OCI-LY1 (cell line): Measurements from ENCODE around the gene RAD51B.

Experiments
- EZH2 ChIP-seq: fragments of 200-600 bp; sonication (generic), shearing (Covaris generic); IDR thresholded peaks from 2 replicates; pipeline ENCODE4 v1.8.0; 2017; ENCODE audit warnings: borderline replicate concordance, mixed run types, mild to moderate bottlenecking, antibody characterized with exemption, low read length, moderate library complexity, mixed read lengths
- TF ChIP-seq, protein P1 (sequence below): fragments of 200-600 bp; sonication (generic), shearing (Covaris generic); IDR thresholded peaks from 2 replicates; pipeline ENCODE4 v1.5.1; 2017; ENCODE audit warnings: mild to moderate bottlenecking, antibody characterized with exemption, low read length, moderate library complexity, mixed read lengths

DNA sequence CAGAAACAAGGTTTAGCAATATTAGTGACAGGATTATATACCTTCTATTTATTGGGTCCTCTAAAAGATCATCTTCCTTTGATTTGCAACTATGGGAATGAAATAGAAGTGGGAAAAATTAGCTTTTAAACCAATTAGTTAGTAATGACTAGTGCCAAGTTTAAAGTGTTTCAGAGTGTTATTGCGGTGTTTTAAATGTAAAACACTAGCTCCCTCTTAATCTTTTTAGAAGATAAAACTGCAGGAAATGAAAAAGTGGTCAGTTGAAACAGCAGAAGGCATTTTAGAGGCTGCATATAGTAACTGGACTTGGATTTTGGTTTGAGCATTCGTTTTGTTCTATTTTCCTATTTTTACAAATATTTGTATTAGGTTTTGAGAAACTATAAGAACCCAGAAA is 286.2 kb downstream of the RAD51B start:
- TF ChIP-seq, protein P1, sequence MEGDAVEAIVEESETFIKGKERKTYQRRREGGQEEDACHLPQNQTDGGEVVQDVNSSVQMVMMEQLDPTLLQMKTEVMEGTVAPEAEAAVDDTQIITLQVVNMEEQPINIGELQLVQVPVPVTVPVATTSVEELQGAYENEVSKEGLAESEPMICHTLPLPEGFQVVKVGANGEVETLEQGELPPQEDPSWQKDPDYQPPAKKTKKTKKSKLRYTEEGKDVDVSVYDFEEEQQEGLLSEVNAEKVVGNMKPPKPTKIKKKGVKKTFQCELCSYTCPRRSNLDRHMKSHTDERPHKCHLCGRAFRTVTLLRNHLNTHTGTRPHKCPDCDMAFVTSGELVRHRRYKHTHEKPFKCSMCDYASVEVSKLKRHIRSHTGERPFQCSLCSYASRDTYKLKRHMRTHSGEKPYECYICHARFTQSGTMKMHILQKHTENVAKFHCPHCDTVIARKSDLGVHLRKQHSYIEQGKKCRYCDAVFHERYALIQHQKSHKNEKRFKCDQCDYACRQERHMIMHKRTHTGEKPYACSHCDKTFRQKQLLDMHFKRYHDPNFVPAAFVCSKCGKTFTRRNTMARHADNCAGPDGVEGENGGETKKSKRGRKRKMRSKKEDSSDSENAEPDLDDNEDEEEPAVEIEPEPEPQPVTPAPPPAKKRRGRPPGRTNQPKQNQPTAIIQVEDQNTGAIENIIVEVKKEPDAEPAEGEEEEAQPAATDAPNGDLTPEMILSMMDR = no peak
- TF ChIP-seq EZH2 = no peak
